HepG2 (cell line): Measurements from ENCODE around the gene MXRA8. TPM values are rescaled to one million over a fixed set of nuclear protein-coding genes. Genes with fewer than 3 reads are reported as not detected.

Experiments
- FOXK2 ChIP-seq: fragments of 450-650 bp; IDR thresholded peaks from 2 replicates; pipeline ENCODE4 v1.6.1; 2016
- MAFK ChIP-seq, 2 experiments: IDR thresholded peaks in 1 of 2; conservative IDR thresholded peaks in 1 of 2; 2 replicates each; pipeline ENCODE4 v1.6.1; 2011; ENCODE audit warnings: improper control_type of control experiment in 2 of 2, low read length in 2 of 2
- MNT ChIP-seq: fragments of 450-650 bp; IDR thresholded peaks from 2 replicates; pipeline ENCODE4 v1.6.1; 2016
- NFE2L1 ChIP-seq: sonication (generic); formaldehyde crosslinking; IDR thresholded peaks from 2 replicates; pipeline ENCODE4 v1.4.0; 2020; ENCODE audit warnings: missing genetic modification reagents, mild to moderate bottlenecking, borderline replicate concordance
- POLR2AphosphoS5 ChIP-seq: IDR thresholded peaks from 2 replicates; pipeline ENCODE4 v1.6.1; 2012; ENCODE audit warnings: low read depth, low read length
- SCMH1 ChIP-seq: sonication (generic); formaldehyde crosslinking; IDR thresholded peaks from 2 replicates; pipeline ENCODE4 v1.9.0; 2021; ENCODE audit warnings: missing genetic modification reagents, mild to moderate bottlenecking, borderline replicate concordance
- SRF ChIP-seq: IDR thresholded peaks from 2 replicates; pipeline ENCODE4 v1.6.1; 2011; ENCODE audit warnings: mild to moderate bottlenecking, low read depth, low read length, moderate library complexity
- TARDBP ChIP-seq: sonication (generic); formaldehyde crosslinking; IDR thresholded peaks from 2 replicates; pipeline ENCODE4 v1.8.0; 2022; ENCODE audit warnings: mild to moderate bottlenecking, missing genetic modification reagents
- TEAD2 ChIP-seq: sonication (generic); formaldehyde crosslinking; IDR thresholded peaks from 2 replicates; pipeline ENCODE4 v1.9.0; 2021; ENCODE audit warnings: missing genetic modification reagents
- polyA plus RNA-seq, 8 experiments: library from polyadenylated mRNA; depleted of rRNA in 3 of 8; stranded (reverse) in 7 of 8; unstranded in 1 of 8; fragments of >200 nt; fragmentation: Illumina TruSeq in 4 of 8; extraction: Trizol in 4 of 8; gene quantifications; 2 replicates each; pipeline versions ENCODE4 v1.2.1 to v1.2.3, GENCODE V29; 2011 to 2016; ENCODE audit warnings: low read depth in 4 of 8, missing spikeins in 1 of 8, mixed read lengths in 1 of 8; ENCODE audit not compliant: insufficient read depth in 1 of 8
- total RNA-seq, 5 experiments: library from RNA; depleted of rRNA; stranded (reverse); fragments of >200 nt; fragmentation: Illumina TruSeq; extraction: Trizol; gene quantifications; 2 replicates each; pipeline ENCODE4 v1.2.3, GENCODE V29; 2016; ENCODE audit warnings: low read depth in 1 of 5
- TF ChIP-seq, protein P1 (sequence below): sonication (generic); formaldehyde crosslinking; IDR thresholded peaks from 2 replicates; pipeline ENCODE4 v1.5.0; 2020; ENCODE audit warnings: missing genetic modification reagents

Gene MXRA8
- total and polyA plus RNA-seq, 2 of the 13 experiments (the other 11 are each of a cell fraction or from before 2014, with no cell fraction given) = 19.8 to 44.8 TPM

GRCh38 chr1:1340791-1341548, 17.4 kb downstream of the MXRA8 start (continued):
- TF ChIP-seq MAFK (conservative IDR thresholded peaks at IDR 0.05 in 1 of 2, IDR thresholded peaks at IDR 0.05 in 1 of 2; ENCODE audit: low read length in 2 of 2) = no peak
- no peak for TF ChIP-seq NFE2L1 (CRISPR knock-in tag)
- no peak for TF ChIP-seq TEAD2 (CRISPR knock-in tag)
- no peak for TF ChIP-seq SRF
- peak; percentile 58 for TF ChIP-seq MNT
- TF ChIP-seq, protein P1, sequence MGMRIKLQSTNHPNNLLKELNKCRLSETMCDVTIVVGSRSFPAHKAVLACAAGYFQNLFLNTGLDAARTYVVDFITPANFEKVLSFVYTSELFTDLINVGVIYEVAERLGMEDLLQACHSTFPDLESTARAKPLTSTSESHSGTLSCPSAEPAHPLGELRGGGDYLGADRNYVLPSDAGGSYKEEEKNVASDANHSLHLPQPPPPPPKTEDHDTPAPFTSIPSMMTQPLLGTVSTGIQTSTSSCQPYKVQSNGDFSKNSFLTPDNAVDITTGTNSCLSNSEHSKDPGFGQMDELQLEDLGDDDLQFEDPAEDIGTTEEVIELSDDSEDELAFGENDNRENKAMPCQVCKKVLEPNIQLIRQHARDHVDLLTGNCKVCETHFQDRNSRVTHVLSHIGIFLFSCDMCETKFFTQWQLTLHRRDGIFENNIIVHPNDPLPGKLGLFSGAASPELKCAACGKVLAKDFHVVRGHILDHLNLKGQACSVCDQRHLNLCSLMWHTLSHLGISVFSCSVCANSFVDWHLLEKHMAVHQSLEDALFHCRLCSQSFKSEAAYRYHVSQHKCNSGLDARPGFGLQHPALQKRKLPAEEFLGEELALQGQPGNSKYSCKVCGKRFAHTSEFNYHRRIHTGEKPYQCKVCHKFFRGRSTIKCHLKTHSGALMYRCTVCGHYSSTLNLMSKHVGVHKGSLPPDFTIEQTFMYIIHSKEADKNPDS (CRISPR knock-in tag) = no peak
- 0 out of 2 replicates have a peak, but pooled peaks have one; percentile 69 for TF ChIP-seq TARDBP (CRISPR knock-in tag)
- no peak for TF ChIP-seq FOXK2
- no peak for TF ChIP-seq SCMH1
- no peak for TF ChIP-seq POLR2AphosphoS5
